GM18868 (cell line): ENCODE measurements around the gene PTPRS.

Experiments
- ATAC-seq: cut with Tn5 transposase; IDR thresholded peaks from one replicate; pipeline ENCODE4 v1.9.1; 2021; ENCODE audit warnings: mild to moderate bottlenecking, moderate library complexity; ENCODE audit not compliant: unreplicated experiment

PTPRS gene

DNA sequence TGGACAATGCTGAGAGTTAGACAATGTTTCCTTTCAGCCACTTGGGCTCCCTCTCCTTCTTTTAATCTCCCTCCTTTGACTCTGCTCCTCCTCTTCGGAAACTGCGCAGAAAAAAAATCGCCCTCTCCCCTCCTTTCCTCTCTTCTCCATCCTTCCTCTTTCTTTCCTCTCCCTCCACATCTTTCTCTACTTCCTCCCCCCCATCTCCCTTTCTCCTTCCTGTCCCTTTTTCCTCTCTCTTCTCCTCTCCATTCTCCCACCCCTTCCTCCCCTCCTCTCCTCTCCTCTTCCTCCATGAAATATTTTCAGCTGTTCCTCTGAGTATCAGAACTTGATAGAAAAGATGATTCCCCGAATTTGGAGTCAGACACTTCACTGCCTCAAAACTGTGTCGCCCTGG, 15.1 kb upstream of the PTPRS start:
- no peak for ATAC-seq

- no peak for ATAC-seq
These were observed 14.5 kb upstream of the PTPRS start for GRCh38 chr19:5355076-5355475.

DNA sequence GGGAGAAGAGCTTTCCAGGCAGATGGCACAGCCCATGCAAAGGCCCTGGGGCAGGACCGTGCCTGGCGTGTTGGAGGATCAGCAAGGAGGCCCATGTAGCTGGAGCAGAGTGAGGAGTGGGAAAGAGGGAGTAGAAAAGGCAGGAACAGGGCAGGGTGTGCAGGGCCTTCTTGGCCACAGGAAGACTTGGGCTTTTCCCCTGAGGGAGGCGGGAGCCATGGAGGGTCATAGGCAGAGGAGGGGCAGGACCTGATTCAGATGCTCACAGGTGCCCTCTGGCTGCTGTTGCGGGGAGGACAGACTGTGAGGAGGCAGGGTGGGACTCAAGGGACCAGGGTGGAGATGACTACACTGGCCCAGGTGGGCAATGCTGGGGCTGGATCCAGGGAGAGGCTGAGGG, 13.8 kb upstream of the PTPRS start:
- no peak for ATAC-seq

DNA sequence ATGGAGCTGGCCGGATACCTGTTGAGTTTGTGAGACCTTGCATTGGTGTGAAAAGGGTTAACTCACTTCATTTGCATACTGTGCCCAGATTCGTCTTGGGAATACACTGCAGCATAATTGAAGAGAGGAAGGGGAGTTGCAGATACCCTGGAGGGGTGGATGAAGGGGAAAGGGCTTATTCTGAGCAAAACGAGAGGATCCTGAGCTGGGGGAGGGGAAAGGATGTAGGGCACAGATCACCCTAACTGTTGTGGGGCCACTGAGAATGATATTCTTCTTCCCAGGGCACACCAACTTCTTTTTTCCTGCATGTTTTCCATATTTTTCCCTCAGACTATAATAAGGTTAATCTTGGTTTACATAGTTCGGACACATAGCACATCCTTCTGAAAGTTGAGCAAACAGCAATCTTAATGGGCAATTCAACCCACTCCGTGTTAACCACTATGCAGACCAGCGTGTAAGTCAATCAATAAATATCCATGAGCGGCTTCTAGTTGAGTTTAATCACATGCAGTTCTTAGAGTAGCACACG, 11.7 kb upstream of the PTPRS start:
- ATAC-seq, result no peak

DNA sequence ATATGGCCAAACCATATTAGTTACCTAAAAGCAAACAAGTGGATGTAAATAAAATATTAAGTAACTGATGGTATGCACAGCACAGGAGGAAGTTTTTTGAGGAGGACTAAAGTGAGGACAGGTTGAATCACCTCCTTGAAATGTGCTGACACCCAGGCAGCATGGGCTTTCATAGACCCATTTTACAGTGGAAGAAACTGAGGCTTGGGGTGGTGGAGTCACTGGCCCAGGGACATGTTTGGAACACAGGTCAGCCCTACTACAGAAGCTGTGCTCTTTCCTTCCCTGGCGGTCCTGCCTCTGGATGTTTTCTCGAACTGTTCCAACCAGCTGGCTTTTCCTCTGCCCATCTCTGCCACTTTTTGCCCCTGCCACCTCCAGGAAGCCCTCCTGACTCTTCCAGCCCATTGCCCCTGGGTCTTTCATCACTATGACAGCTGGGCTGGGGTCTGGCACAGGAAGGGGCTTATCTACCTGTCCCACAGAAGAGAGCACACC, 11.2 kb upstream of the PTPRS start:
- no peak for ATAC-seq

GRCh38 chr19:5349041-5349440, 8.4 kb upstream of the PTPRS start:
- ATAC-seq, result no peak

DNA sequence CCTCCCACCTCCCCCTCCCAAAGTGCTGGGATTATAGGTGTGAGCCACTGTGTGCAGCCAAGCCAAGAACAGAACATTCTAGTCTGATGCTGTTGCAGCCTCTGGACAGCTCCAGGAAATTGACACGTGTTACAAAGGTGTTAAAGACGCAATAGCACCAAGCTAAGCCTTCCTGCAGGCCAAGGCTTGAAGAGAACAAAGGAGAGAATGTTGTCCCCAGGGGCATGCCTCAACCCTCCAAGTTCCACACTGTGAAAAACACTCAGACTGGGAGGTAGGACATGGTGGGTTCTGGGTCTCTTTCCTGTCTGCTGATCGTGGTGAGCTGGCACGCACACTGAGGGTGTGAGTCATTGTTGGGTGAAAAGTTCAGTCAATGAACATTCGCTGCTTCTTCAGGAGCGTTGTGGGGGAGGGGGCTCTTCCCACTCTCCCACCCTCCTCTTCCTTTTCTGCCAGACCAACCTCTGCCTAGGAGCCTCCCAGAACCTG, 5.3 kb upstream of the PTPRS start:
- ATAC-seq, result no peak

DNA sequence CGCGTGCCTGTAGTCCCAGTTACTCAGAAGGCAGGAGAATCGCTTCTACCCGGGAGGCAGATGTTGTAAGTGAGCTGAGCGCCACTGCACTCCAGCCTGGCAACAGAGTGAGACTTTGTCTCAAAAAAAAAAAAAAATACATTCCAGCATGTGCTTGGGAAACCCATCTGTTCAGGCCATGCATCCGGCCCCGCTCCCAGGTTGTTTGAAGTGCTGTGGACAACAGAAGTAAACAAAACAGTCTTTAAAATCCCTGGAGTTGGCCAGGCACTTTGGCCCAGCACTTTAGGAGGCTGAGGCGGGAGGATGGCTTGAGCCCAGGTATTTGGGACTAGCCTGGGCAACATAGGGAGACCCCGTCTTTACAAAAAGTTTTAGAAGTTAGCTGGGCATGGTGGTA, 3.2 kb upstream of the PTPRS start:
- no peak for ATAC-seq

- no peak for ATAC-seq
These were observed 2.1 kb upstream of the PTPRS start for GRCh38 chr19:5342573-5343201.

DNA sequence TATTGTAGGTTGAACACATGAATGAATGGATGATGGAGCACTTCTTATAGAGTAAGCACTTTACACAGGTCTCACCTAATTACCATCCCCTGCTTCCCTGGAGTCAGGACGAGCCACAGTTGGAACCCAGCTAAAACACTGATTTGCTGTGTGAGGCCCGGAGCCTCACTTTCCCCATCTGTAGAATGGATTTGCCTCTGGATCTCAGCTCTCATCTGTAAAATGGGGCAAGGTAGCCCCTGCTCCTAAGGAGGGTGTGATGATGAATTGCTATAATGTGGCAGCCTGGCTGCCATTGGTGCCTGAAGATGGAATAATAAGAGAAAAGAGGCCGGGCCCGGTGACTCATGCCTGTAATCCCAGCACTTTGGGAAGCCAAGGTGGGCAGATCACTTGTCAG, 1.4 kb upstream of the PTPRS start:
- no peak for ATAC-seq

DNA sequence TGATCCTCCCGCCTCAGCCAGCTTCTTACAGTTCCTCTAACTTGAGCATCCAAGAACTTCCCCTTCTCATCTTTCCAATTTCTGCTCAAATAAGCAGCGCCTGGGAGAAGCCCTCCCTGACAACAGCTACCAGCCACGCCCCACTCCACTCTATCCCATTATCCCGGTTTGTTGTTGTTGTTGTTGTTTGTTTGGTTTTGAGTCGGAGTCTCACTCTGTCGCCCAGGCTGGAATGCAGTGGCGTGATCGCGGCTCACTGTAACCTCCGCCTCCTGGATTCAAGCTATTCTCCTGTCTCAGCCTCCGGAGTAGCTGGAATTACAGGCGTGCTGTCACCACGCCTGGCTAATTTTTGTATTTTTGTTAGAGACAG, 822 bp upstream of the PTPRS start:
- no peak for ATAC-seq

GRCh38 chr19:5339950-5340636, 519 bp downstream of the PTPRS start:
- ATAC-seq, result peak; percentile 21

- no peak for ATAC-seq
These were observed 1.2 kb downstream of the PTPRS start for GRCh38 chr19:5339198-5339949.

DNA sequence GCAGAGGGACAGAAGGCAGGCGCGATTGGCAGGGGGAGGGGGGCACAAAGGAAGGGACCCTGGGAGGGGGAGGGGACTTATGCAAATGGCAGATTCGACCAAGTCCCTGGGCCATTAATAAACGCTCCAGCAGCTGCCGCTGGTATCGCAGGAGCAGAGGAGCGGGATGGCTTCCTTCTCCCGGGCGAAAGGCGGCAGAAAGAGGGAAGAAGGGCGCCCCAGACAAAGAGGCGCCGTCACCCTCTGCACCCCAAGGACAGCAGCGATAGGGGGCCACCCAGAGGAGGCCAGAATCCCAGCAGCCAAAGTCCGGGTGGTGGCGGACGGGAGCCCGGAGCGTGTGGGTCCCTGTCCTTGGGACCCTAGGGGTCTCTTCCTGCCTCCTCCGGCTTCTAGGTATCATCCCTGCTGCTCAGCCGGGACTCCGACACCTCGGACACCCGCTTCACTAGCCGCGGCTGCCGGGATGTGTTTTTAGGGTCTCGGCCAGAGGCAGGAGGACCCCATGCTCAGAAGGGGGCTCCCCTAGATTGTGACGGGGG, 1.9 kb downstream of the PTPRS start:
- ATAC-seq, result no peak

- ATAC-seq, result no peak
These were observed 2.6 kb downstream of the PTPRS start for GRCh38 chr19:5337708-5338655.

GRCh38 chr19:5337126-5337525, 3.5 kb downstream of the PTPRS start:
- ATAC-seq, result no peak

DNA sequence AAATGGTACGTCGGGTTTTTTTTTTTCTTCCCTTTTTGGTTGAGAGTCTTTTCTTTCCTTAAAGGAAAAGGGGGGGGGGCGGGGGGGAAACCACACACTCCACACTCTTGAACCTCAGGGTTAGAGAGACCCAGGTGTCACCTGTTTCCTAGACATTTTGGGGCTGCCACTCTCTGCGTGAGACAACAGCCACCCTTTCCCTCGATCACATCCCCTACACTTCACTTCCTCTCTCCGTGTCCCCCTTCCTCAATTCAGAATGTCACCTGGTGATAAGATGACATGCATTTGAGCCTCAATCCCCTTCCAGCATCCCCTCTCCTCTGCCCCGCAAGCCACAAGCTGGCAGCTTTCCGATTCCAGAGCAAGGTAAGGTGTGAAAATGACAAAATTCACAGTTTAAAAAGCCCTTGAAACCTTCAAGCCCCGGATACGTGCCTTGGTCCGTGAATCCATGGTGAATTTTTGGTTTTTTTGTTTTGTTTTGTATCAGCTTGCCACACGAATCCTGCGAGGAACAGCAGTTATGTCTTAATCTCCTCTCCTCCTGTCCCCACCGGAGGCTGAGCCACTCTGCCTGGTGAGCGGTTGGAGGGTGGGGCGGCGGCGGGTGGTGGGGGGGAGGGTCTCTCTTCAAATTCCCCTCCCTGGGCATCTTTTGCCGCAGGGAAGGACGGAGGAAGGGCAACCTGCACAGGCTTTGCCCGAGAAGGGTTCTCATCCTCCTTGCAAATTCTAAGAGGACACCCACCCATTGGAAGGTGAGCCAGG, 4.2 kb downstream of the PTPRS start:
- no peak for ATAC-seq

- no peak for ATAC-seq
These were observed 5.0 kb downstream of the PTPRS start for GRCh38 chr19:5335593-5335992.

GRCh38 chr19:5334824-5335500, 5.7 kb downstream of the PTPRS start:
- ATAC-seq, result no peak
